Endothelial cell (in vitro differentiated cells): ENCODE measurements around the gene NRXN2. TPM values are rescaled to one million over a fixed set of nuclear protein-coding genes. Genes with fewer than 3 reads are reported as not detected.

Experiments
- DNase-seq: peaks from one replicate; pipeline ENCODE4 v3.0.0; 2021; ENCODE audit warnings: low spot score
- H3K27ac Mint-ChIP-seq: one replicate; pipeline ENCODE4 v1.8.0; 2021; ENCODE audit warnings: mixed read lengths, inconsistent platforms; ENCODE audit not compliant: unreplicated experiment
- H3K27me3 Mint-ChIP-seq: one replicate; pipeline ENCODE4 v1.8.0; 2021; ENCODE audit warnings: mild to moderate bottlenecking, moderate library complexity, mixed read lengths, inconsistent platforms; ENCODE audit not compliant: unreplicated experiment
- H3K36me3 Mint-ChIP-seq: one replicate; pipeline ENCODE4 v1.8.0; 2021; ENCODE audit warnings: mild to moderate bottlenecking, low read depth, mixed read lengths, inconsistent platforms; ENCODE audit not compliant: unreplicated experiment
- H3K4me1 Mint-ChIP-seq: one replicate; pipeline ENCODE4 v1.8.0; 2021; ENCODE audit warnings: mild to moderate bottlenecking, mixed read lengths, inconsistent platforms; ENCODE audit not compliant: unreplicated experiment
- H3K4me3 Mint-ChIP-seq: one replicate; pipeline ENCODE4 v1.8.0; 2021; ENCODE audit warnings: mild to moderate bottlenecking, mixed read lengths, inconsistent platforms; ENCODE audit not compliant: unreplicated experiment
- H3K9me3 Mint-ChIP-seq: one replicate; pipeline ENCODE4 v1.8.0; 2021; ENCODE audit warnings: mixed read lengths, inconsistent platforms; ENCODE audit not compliant: unreplicated experiment
- CTCF ChIP-seq: fragments of 200-600 bp; sonication (generic); IDR thresholded peaks from one replicate; pipeline ENCODE4 v1.5.0; 2021; ENCODE audit warnings: antibody characterized with exemption; ENCODE audit not compliant: unreplicated experiment
- total RNA-seq: library from RNA; stranded (reverse); fragmentation: NEBNext Ultra II Directional; extraction: Animal tissue kit (Norgen Biotek cat#: 25700); gene quantifications from one replicate; pipeline ENCODE4 v1.2.1, GENCODE V29; 2021; ENCODE audit not compliant: unreplicated experiment

NRXN2 gene
- total RNA-seq, 1 donor from 2014 or later, result 11.5 TPM

- H3K4me1 Mint-ChIP-seq, result peaks cover 2% of the 10 kb centered on the region
- TF ChIP-seq CTCF, result no peak
- peaks cover 1% of the 10 kb centered on the region for H3K27me3 Mint-ChIP-seq
- no peak overlapping the region for H3K27ac Mint-ChIP-seq
- no peak for DNase-seq
- no peaks in the 10 kb centered on the region for H3K36me3 Mint-ChIP-seq
- H3K4me3 Mint-ChIP-seq, result no peak overlapping the region
- H3K9me3 Mint-ChIP-seq, result no peaks in the 10 kb centered on the region
Measured at GRCh38 chr11:64571410-64572091, 151.4 kb downstream of the NRXN2 start.

DNA sequence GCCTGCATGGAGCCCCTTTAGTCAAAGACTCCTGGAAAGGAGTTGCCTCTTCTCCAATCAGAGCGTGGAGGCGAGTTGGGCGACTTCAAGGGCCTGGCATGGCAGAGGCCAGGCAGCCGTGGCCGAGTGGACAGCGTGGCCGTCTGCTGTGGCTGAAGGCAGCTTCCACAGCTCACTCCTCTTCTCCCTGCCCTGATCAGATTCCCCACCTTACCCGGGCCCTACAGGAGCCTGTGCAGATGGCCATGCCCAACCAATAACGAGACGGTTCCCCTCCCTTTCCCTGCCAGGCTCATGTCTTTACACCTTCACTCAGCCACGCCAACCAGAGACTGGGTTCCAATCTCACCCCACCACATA, 152.0 kb downstream of the NRXN2 start:
- Mint-ChIP-seq H3K4me1 (peaks cover 5% of the 10 kb centered on the region), H3K36me3 (no peaks in the 10 kb centered on the region), H3K9me3 (no peaks in the 10 kb centered on the region), H3K27me3 (peaks cover 2% of the 10 kb centered on the region), H3K27ac (no peak overlapping the region), H3K4me3 (no peak overlapping the region)
- no peak for DNase-seq
- TF ChIP-seq CTCF, result no peak

DNA sequence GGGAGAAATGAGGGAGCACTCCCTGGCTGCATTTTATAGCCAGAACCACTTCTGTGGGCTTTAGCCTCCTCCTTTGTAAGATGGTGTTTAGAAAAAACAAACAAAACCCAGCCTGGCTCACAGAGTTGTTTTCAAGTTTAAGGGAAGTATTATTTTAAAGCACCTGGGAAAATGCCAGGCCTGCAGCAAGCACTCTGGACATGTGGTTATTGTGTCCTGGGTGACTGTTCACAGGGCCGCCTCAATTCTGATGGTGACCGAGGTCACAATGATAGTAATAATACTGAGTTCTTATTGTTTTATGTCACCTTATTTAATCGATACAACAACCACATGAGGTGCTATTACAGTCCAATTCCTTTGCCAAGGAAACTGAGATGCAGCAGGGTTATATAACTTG, 152.7 kb downstream of the NRXN2 start:
- peaks cover 5% of the 10 kb centered on the region for H3K27me3 Mint-ChIP-seq

GRCh38 chr11:64569300-64569970, 153.6 kb downstream of the NRXN2 start:
- peaks cover 5% of the 10 kb centered on the region for H3K27me3 Mint-ChIP-seq
- no peaks in the 10 kb centered on the region for H3K9me3 Mint-ChIP-seq
- H3K4me3 Mint-ChIP-seq, result no peak overlapping the region
- no peak overlapping the region for H3K27ac Mint-ChIP-seq
- H3K36me3 Mint-ChIP-seq, result no peaks in the 10 kb centered on the region
- DNase-seq, result no peak
- no peak for TF ChIP-seq CTCF
- H3K4me1 Mint-ChIP-seq, result peaks cover 13% of the 10 kb centered on the region

More for the DNA sequence above, 152.7 kb downstream of the NRXN2 start:
- no peak for DNase-seq
- Mint-ChIP-seq H3K4me1 (peaks cover 10% of the 10 kb centered on the region), H3K27ac (no peak overlapping the region), H3K4me3 (no peak overlapping the region), H3K9me3 (no peaks in the 10 kb centered on the region), H3K36me3 (no peaks in the 10 kb centered on the region)
- TF ChIP-seq CTCF, result no peak

GRCh38 chr11:64568584-64569140, 154.3 kb downstream of the NRXN2 start:
- Mint-ChIP-seq H3K27me3 (peaks cover 5% of the 10 kb centered on the region), H3K36me3 (no peaks in the 10 kb centered on the region), H3K27ac (no peak overlapping the region), H3K4me1 (peaks cover 14% of the 10 kb centered on the region), H3K4me3 (no peak overlapping the region), H3K9me3 (no peaks in the 10 kb centered on the region)
- no peak for TF ChIP-seq CTCF
- DNase-seq, result no peak
